MM.1S (cell line): Measurements from ENCODE around the gene JCAD.

ENCODE experiments used
- CTCF ChIP-seq: fragments of 300-600 bp; sonication (generic); IDR thresholded peaks from 2 replicates; pipeline ENCODE4 v1.5.1; 2016; ENCODE audit warnings: antibody characterized with exemption, low read length, mixed read lengths
- EZH2 ChIP-seq: fragments of 300-600 bp; sonication (generic); optimal IDR thresholded peaks from 2 replicates; pipeline ENCODE3; 2017; ENCODE audit warnings: low read depth, mild to moderate bottlenecking, antibody characterized with exemption, low read length, mixed read lengths

- no peak for TF ChIP-seq EZH2
- TF ChIP-seq CTCF: no peak
Measured at GRCh38 chr10:30046476-30046875, 12.9 kb downstream of the JCAD start.
